NT2/D1 (cell line): Measurements from ENCODE around the gene CNKSR3.

ENCODE experiments used
- SUZ12 ChIP-seq: IDR thresholded peaks from 2 replicates; pipeline ENCODE4 v1.6.1; 2011; ENCODE audit not compliant: insufficient read length, insufficient read depth; ENCODE audit errors: extremely low read depth
- YY1 ChIP-seq: IDR thresholded peaks from 2 replicates; pipeline ENCODE4 v1.6.1; 2011; ENCODE audit not compliant: insufficient read length, insufficient read depth
- ZNF274 ChIP-seq: IDR thresholded peaks from 2 replicates; pipeline ENCODE4 v1.6.1; 2011; ENCODE audit warnings: mild to moderate bottlenecking, low read depth, low read length

DNA sequence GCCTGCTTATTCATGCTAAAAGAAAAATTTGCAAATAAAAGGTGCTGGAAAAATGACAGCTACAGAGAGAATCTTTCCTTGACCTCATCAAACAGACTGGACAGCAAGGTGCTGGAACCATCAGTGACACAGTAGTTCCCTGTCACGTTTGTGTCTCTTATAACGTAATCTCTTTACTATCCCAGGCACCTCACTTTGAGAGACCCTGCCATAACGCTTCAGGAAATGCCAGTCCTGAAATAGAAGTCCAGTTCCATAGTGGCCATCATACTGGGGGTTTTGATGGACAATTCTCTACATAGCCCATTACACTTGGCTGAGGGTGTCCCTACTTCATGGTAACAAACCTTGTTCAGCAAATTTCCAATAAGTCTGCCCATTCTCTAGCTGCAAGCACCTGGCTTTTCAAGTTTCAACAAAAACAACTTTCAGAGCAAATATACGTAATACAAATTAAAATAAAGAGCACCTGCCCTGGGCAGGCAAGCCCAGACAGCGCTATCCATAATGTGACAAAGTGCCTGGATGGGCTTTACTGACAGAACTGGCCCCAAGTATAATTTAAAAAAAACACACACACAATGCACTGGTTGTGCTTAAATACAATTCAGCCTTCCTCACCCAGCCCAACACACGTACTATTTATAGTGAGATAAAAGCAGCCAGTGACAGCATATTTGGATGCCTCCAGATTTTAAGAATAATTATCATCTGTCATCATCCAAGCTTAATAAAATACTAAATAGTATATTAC is 38.7 kb downstream of the CNKSR3 start:
- no peak for TF ChIP-seq YY1
- no peak for TF ChIP-seq ZNF274
- TF ChIP-seq SUZ12: no peak
